ENCODE measurements around the gene ZNF800. TPM values are rescaled to one million over a fixed set of nuclear protein-coding genes. Genes with fewer than 3 reads are reported as not detected.
A peak's percentile ranks its signal among the peaks of the same experiment; 100 is the strongest.
"Not testable (repeated sequence)": the region's sequence is repeated elsewhere in the genome, so short reads cannot be mapped to it uniquely, and the experiment has no call there.

Gene ZNF800, protein sequence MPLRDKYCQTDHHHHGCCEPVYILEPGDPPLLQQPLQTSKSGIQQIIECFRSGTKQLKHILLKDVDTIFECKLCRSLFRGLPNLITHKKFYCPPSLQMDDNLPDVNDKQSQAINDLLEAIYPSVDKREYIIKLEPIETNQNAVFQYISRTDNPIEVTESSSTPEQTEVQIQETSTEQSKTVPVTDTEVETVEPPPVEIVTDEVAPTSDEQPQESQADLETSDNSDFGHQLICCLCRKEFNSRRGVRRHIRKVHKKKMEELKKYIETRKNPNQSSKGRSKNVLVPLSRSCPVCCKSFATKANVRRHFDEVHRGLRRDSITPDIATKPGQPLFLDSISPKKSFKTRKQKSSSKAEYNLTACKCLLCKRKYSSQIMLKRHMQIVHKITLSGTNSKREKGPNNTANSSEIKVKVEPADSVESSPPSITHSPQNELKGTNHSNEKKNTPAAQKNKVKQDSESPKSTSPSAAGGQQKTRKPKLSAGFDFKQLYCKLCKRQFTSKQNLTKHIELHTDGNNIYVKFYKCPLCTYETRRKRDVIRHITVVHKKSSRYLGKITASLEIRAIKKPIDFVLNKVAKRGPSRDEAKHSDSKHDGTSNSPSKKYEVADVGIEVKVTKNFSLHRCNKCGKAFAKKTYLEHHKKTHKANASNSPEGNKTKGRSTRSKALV
- 7.1 and 9.5 TPM in 2 replicates for total RNA-seq

DNA sequence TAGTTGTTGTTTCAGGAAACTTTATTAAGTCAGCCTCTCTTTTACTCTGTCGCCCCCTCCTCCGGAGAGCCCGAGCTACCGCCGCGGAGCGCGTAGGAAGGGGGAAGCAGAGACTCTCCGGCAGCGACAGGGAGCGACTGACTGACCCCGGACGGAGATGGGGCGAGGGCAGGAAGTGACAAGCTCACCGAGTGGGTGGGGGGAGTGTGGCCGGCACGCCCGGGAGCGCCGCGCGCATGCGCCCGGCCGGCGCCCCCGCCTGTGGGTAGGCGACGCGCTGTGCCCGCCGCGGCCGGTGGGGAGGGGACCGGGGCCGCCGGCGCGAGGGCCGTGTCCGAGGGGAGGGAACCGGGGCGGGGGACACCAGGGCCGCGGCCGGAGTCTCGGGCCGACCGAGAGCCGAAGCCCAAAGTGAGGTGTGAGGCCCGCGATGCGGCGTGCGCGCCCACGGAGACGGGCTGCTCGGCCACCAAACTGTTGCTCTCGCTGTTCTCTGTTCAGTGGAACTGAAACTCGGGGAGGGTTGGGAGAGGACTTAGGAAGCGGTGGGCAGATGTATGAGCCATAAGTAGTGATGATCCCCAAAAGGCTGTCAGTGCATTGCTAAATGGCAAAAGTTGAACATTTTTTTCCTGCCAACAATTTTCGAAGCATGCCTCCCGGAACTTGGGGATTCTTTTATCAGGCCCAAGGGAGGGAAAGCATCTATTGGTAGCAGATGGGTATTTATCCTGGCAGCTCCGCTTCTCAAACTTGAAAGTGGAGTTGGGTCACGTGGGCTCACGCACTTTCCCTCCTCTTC is at the start of gene ZNF800:
ZNF800 (minus strand) TSS at position 143 of the 802 bp plus-strand sequence. CDS start 1,151 bp downstream, outside the sequence.
- DNase-seq (ENCODE audit: low read depth in 2 of 2) = peak; percentile 81 to 91

DNA sequence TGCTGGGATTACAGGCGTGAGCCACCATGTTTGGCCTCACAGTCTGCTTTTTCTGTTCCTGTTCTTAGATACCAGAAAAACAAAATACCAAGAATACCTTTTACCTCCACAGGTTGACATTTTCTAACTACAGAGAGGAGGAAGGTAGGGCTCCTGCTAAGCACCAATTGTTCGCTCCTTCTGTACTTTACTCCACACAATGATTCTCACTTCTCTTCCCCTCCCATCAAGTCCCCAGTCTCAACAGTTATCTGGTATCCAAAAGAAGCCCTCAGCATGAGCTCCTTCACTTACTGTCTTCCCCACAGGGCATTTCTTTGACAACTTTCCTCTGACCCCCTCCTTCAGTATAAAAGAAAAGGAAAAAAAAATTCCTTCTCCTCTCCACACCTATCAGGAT is 47.7 kb upstream of the ZNF800 start:
- no peak for DNase-seq (ENCODE audit: low read depth in 2 of 2)

DNA sequence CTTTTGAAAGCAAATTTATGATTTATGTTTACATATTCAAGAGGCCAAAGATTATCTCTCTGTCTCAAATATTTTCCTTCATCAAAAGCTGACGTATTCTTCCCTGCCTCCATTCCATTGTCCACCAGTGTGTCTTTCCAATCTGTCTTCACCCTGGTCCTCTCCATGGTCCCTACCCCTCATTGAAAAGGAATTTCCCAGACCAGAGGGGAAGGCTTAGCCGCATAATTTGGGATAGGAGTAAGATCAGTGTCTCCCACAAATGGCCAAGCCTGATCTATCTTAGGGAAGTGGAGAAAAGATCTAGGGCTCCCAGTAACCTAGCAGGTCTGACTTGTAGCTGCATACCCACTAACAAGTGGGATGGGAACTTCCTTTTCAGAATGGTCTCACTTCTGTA is 46.3 kb upstream of the ZNF800 start:
- DNase-seq (ENCODE audit: low read depth in 2 of 2) = no peak

DNA sequence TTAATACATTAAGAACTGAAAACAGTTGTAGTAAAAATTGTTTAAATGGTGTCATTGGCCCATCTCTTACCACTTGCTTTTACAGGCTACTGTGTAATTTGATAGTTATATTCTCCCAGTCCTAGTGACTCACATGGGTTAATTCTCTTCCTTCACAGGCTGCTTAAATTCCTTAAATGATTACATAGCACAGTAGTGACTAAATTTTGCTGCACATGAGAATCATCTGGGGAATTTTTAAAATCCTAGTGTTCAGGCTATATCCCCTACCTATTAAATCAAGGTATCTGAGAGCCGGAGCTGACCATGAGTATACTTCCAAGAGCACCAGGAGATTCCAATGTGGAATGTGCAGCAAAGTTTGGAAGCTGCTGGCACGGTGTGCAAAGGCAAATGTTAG is 45.3 kb upstream of the ZNF800 start:
- no peak for DNase-seq (ENCODE audit: low read depth in 2 of 2)

DNA sequence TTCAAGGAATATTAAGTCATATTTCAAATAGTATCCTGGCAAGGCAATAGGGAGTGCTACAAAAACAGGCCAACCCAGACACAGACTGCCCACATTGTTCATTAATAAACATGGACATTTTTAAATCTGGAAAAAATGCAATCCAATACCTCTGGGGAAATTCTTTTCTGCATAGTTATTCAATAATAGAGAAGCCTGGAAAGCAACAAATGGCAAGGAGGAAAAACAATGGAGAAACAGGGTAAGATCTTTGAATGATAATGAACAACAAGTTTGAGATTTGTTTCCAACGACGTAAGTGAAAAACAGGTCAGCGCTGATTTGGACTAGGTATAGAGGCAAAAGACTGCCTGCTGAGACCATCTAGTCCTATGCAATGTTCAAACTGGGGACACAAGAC is 44.7 kb upstream of the ZNF800 start:
- no peak for DNase-seq (ENCODE audit: low read depth in 2 of 2)

DNA sequence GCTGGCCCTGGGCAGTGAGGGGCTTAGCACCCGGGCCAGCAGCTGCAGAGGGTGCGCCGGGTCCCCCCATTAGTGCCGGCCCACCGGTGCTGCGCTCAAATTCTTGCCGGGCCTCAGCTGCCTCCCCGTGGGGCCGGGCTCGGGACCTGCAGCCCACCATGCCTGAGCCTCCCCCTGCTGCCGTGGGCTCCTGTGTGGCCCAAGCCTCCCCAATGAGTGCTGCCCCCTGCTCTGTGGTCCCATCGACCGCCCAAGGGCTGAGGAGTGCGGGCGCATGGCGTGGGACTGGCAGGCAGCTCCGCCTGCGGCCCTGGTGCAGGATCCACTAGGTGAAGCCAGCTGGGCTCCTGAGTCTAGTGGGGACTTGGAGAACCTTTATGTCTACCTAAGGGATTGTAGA is 36.8 kb upstream of the ZNF800 start:
- DNase-seq (ENCODE audit: low read depth in 2 of 2) = not testable (repeated sequence)

DNA sequence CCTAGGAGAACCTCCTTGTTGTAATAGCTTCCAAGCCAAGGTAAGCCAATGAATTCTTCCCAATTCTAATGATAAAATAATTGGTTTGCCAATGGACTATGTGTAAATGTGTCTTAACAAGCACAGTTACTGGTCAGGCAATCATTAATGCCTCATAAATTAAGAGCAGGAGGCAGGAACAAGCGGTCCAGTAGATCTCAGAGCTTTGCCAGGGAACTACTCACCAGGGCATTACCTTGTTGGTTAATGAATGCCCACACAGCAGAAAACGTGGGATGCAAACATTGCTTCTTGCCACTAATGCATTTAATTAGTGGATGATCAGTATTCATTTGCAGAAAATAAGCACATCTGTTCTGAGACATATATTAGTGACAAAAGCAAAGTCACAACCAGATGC is 26.7 kb upstream of the ZNF800 start:
- DNase-seq (ENCODE audit: low read depth in 2 of 2) = no peak

DNA sequence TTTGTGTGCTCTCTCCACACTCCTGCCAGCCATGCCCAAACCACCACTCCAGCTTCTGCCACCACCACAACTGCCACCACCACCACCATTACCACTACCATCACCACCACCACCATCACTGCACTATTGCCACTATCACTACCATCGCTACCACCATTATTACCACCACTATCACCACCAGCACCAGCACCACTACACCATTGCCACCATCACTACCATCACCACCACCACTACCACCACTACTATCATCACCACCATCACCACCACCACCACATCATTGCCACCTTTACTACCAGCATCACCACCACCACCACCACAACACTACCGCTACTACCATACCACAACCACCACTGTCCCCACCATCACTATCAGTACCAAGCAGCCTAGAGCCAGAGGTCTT is 26.0 kb upstream of the ZNF800 start:
- DNase-seq (ENCODE audit: low read depth in 2 of 2) = no peak

DNA sequence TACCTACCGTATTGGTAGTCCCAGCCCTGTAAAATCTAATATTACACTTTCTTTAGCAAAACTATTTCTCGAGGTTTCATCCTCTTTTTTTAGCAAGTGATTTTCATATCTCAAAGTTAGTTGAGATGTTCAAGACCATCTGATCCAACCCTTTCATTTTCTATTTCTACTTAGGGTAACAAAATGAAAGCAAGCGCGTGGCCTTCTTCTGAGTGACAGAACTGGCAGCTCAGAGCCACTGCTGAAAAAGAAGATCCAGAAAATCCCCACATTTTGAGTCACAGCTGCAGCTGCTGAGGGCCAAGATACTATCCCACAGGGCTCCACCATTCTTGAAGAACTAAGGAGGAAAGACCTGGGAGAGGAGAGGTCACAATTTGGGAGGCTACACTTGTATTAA is 24.8 kb upstream of the ZNF800 start:
- no peak for DNase-seq (ENCODE audit: low read depth in 2 of 2)

DNA sequence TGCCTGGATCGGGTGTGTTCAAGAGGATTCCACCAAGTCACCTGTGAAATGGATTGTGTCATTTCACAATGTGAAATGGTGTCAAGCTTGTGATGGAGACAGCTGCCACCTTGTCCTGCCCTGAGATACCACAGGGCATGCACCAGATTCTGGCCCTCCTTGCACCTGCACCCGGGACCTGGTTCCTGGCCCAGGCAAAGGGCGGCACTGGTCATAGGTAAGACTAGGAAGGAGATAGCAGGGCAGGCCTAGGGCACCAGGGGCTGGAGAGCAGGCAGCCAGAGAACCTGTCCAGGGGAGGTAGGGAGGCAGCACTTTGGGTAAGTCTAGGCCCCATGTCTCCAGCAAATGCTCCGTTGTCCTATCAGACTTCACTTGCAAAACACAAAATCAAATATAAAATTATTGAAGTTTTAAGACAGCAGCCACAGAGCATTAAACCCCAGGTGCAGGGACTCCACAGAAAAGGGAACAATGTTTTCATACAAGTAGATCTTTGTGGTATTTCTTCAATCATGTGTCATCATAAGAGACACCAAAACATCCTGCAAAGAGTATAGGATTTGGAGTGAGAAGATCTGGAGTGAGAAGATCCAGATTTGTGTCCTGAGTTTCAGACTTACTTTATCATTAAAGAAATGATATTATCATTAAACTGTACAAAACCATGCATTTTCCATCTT is 22.7 kb upstream of the ZNF800 start:
- no peak for DNase-seq (ENCODE audit: low read depth in 2 of 2)

DNA sequence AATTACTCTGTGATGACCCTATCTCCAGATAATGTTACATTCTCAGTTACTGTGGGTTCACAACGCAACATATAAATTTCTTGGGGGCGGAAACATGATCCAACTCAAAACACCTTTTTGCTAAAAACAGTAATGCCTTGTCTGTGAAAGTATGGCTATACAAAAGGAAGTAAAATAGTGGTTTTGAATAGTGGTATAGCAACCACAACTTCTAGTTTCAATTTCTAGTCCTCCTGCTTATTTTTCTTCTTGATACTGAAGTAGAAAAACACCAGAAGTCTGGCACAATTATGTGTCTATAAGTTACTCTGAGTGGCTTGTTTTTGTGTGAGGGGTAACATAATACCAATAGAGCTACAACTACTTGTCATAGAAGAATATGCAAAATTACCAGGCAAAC is 21.5 kb upstream of the ZNF800 start:
- no peak for DNase-seq (ENCODE audit: low read depth in 2 of 2)

DNA sequence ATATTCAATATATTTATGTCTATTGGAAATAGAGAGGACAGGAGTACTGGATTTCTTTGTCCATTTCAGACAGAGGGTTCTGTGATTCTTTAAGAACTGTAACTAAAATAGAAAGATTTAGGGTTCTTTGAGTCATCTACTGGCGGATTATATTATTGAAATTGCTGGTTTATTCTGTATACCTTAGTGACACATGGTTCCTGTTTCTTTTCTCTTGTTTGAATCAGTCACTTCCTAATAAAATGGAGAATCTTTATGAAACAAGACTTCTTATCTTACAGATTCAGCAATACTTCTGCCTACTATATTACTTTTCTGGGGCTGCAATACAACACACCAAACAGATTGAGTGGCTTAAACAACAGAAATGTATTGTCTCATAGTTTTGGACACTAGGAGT is 20.8 kb upstream of the ZNF800 start:
- DNase-seq (ENCODE audit: low read depth in 2 of 2) = no peak

DNA sequence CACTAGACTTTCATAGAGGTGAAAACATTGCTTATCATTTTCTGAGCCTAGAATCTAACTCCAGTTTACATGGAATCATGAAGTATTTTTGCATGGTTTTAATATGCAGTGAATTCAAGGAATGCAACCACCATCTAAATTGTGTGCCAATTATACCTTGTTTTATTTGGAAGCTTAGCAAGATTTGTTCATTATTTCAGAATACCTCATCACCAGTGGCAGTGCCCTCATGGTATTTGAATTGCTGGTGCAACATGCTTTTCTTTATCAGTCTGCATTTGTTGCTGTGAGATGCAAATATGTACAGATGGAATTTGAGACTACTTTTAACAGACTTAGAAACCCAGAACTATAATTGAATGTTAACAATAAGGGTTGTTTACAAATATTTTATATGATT is 18.7 kb upstream of the ZNF800 start:
- no peak for DNase-seq (ENCODE audit: low read depth in 2 of 2)

DNA sequence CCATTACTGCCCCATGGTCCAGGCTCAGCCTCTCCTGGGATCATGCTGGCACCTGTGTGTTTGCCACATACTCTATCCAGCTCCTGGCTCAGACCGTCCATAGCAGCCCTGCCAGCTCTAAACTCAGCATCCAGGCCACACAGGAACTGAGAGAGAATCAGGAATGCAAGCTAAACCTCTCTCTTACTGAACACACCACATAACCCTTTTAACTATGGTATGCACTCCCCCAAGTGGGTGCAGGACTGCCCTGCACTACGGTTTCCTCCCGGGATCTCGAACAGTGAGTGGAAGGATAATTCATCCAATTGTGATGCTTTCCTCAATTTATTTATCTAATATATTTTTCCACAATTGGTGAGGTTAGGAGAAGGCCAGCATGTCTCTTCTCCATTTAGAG is 17.1 kb upstream of the ZNF800 start:
- no peak for DNase-seq (ENCODE audit: low read depth in 2 of 2)

DNA sequence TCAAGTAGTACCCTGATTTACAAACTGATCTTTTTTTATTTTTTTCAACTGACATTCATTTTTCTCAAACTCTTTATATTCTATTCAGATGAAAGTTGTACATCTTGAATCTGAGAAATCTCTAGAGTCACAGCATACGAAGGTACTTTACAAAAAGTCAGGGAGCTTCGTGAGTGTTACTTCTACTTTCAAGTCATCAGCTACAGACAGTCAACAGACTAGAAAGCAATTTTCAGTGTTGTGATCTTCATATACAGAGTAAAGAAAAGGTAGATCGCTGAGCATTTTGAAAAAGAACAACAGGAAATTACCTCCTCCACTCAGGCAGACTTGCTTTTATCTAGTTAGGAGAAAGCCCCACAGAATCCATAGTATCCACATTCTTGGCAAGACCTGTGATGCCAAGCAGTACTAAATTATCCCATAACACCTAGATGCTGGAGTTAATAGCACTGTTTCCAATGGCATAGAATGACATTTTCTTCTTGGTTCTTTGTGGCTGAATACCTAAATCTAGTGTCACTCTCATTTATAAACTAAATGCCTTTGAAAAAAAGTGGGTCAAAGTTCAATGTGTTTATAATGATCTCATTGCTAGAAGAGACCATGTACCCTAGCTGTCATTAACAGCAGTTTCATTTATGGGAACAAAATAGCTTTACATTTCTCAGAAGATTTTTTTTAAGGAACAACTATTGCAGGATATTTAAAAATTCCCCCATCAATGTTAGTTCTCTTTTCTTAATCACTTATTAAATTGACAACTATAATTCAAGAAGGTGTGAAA is 12.0 kb upstream of the ZNF800 start:
- no peak for DNase-seq (ENCODE audit: low read depth in 2 of 2)

DNA sequence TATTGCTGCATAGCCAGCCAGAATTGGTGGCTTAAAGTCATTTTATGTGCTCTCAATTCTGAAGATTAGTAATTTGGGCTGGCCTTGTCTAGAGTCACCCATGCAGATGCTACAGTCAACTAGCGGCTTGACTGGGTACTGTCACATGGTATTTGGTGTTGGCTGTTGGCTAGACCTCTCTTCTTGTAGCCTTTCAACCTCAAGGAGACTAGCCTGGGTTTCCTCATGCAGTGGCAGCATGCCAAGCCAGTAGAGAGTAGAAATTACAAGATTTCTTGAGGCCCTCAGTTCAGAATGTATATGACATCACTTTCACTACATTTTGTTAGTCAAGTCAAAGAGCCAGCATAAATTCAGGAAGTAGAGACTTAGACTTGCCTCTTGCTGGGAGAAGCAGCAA is 3.7 kb upstream of the ZNF800 start:
- DNase-seq (ENCODE audit: low read depth in 2 of 2) = no peak

DNA sequence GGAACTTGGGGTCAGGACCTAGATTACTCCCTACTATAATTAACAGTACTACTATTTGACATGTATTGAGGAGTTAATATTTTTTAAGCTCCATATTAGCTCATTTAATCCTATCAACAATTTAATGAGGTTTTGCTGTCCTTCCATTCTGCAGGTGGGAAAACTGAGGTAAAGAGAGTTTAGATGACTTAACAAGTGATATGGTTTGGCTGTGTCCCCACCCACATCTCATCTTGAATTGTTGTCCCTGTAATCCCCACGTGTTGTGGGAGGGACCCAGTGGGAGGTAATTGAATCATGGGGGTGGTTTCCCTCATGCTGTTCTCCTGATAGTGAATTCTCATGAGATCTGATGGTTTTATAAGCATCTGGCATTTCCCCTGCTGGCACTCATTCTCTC is 2.6 kb upstream of the ZNF800 start:
- DNase-seq (ENCODE audit: low read depth in 2 of 2) = not testable (repeated sequence)

DNA sequence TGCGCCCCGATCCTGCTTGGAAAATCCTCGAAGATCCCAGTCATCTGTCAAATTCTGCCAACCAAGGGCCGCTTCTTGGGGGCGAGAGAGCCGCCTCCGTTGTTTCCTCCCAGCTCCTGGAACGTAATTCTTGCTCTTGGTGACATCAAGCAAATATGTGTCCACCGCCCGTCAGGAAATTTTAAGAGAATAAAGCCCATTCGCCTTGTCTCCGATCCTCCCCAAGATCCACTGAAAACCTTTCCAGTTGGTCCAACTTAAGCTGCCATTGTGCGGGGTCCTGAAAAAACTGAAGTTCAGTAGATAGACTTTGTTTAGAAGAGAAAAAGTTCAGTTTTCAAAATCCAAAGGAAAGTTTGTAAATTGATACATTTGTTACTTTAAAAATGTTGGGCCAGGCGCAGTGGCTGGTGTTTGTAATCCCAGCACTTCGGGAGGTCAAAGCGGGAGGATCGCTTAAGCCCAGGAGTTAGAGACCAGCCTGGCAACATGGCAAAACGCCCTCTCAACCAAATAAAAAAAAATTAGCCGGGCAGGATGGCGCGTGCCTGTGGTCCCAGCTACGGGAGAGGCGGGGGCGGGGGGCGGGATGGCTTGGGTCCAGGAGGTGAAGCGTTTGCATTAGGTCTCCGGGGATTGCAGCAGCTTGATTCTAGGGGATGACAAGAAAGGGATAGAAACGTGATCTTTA is 1.0 kb upstream of the ZNF800 start:
- DNase-seq (ENCODE audit: low read depth in 2 of 2) = peak in 1 of 2 donors; percentile 9

DNA sequence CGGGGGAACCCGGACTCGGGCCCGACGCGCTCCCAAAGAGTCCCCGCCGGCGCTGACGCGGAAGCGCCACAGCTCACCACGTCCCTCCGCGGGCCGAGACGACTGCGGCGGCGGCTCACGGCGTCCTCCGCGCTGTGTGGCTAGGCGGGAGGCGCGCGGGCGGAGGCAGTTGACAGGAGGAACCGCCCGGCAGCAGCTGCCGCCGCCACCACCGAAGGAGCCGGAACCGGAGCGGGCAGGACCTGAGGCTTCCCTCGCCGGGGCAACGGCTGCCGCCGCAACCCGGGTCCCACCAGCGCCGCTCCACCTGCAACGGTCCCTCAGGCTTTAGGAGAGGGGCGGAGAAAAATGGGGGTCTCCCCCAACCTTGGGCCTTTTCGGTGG is 334 bp downstream of the ZNF800 start:
- peak in 1 of 2 donors; percentile 16 for DNase-seq (ENCODE audit: low read depth in 2 of 2)

DNA sequence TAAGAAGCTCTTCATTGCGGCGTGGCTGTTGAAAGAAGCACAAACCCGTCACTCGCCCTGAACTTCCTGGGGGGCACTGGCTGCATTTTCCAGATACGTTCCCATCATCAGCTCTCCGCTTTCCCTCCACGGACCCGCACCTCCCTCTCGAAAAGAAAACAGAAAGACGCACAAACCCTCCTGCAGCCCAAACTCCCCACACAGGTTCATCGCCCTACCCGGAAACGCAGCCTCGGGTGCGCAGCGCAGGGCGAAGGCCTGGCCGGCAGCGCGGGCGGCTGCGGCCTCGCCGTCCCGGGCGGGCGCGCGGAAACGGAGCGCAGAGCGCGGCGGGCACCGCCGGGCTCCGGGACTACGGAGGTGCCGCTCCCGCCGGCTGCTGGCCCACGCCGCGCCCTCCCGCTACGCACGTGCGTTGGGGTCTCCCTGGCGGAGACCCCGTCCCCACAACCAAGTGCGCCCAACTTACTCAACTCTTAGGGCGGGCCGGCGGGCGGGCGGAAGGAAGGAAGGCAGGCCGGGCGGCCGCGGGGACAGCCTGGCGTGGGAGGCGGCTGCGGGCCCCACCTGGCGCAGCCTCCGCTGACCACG is 822 bp downstream of the ZNF800 start:
- peak; percentile 1 to 64 for DNase-seq (ENCODE audit: low read depth in 2 of 2)
